ENCODE results near the gene PICK1. TPM values are rescaled to one million over a fixed set of nuclear protein-coding genes. Genes with fewer than 3 reads are reported as not detected.

Gene PICK1
- total RNA-seq, 1 donor from 2014 or later: 28.7 TPM

Other genes starting within 250 kb of the PICK1 start
- gene GCAT, start 249.5 kb upstream of the PICK1 start, total RNA-seq: 7.6 TPM
- gene GALR3, start 234.0 kb upstream of the PICK1 start, total RNA-seq: not detected
- 17.3 TPM for gene ANKRD54, start 213.1 kb upstream of the PICK1 start, total RNA-seq
- gene EIF3L, start 208.0 kb upstream of the PICK1 start, total RNA-seq: 315 TPM
- gene MICALL1, start 151.1 kb upstream of the PICK1 start, total RNA-seq: 30.4 TPM
- 0.45 TPM for gene C22orf23, start 103.8 kb upstream of the PICK1 start, total RNA-seq
- 94.8 TPM for gene POLR2F, start 103.7 kb upstream of the PICK1 start, total RNA-seq
- gene SOX10, start 72.8 kb upstream of the PICK1 start, total RNA-seq: 179 TPM
- gene SLC16A8, start 26.8 kb downstream of the PICK1 start, total RNA-seq: 1.7 TPM
- gene BAIAP2L2, start 53.3 kb downstream of the PICK1 start, total RNA-seq: 1.6 TPM
- 53.7 TPM for gene PLA2G6, start 124.4 kb downstream of the PICK1 start, total RNA-seq
- 67.6 TPM for gene MAFF, start 144.6 kb downstream of the PICK1 start, total RNA-seq
- 72.7 TPM for gene TMEM184B, start 215.6 kb downstream of the PICK1 start, total RNA-seq